ENCODE data around the gene DRC1. TPM values are rescaled to one million over a fixed set of nuclear protein-coding genes. Genes with fewer than 3 reads are reported as not detected.

Gene DRC1
- total RNA-seq, 1 experiment from 2014 or later, result not detected

- H3K27me3 Mint-ChIP-seq (ENCODE audit: low read depth), result peaks cover 2% of the 10 kb centered on the region
- Histone ChIP-seq H3K23ac (ENCODE audit: insufficient read length, low read depth, low read length) (no peak overlapping the region), H2BK5ac (ENCODE audit: insufficient read length, low read length) (no peak overlapping the region), H3K4me1 (ENCODE audit: insufficient read depth, low read length) (peaks cover 2% of the 10 kb centered on the region; the same call in 1 of the 2 replicates), H3K9me3 (ENCODE audit: control insufficient read depth, low read depth, low read length) (no peaks in the 10 kb centered on the region), H3K27me3 (ENCODE audit: insufficient read depth, low read length) (no peaks in the 10 kb centered on the region), H3K9ac (ENCODE audit: extremely low read depth, insufficient read length, low read length) (no peak overlapping the region), H3T11ph (ENCODE audit: low read length) (no peak overlapping the region), H3K27ac (ENCODE audit: insufficient read length, low read depth, low read length) (no peak overlapping the region), H4K91ac (ENCODE audit: insufficient read length, low read depth, low read length) (no peak overlapping the region), H3K23me2 (ENCODE audit: insufficient read length, low read depth, low read length, poor library complexity, severe bottlenecking) (no peaks in the 10 kb centered on the region), H2BK15ac (ENCODE audit: low read depth, low read length) (no peak overlapping the region), H2AFZ (ENCODE audit: low read length) (no peak overlapping the region), H2AK5ac (ENCODE audit: insufficient read length, low read length) (no peak overlapping the region), H2BK20ac (ENCODE audit: low read depth, low read length, poor library complexity, severe bottlenecking) (no peak overlapping the region), H3K14ac (ENCODE audit: insufficient read depth, low read length) (no peak overlapping the region), H3K4ac (ENCODE audit: low read depth, low read length) (no peak overlapping the region), H3K79me2 (ENCODE audit: insufficient read depth, low read length) (no peaks in the 10 kb centered on the region), H4K8ac (replicated peaks; ENCODE audit: insufficient read length, low read depth, low read length) (no peak overlapping the region), H4K20me1 (ENCODE audit: control insufficient read depth, insufficient read depth, insufficient read length) (no peaks in the 10 kb centered on the region), H2BK120ac (ENCODE audit: low read depth, low read length, poor library complexity, severe bottlenecking) (no peak overlapping the region), H3K79me1 (ENCODE audit: insufficient read depth, low read depth, low read length, poor library complexity, severe bottlenecking) (no peaks in the 10 kb centered on the region), H3K56ac (ENCODE audit: insufficient read length, low read depth, low read length) (no peak overlapping the region), H3K18ac (ENCODE audit: insufficient read length, low read depth, low read length) (no peak overlapping the region), H4K5ac (ENCODE audit: insufficient read length, low read depth, low read length) (no peak overlapping the region), H2BK12ac (ENCODE audit: insufficient read length, low read depth, low read length) (no peak overlapping the region), H3K4me2 (ENCODE audit: insufficient read depth, insufficient read length, low read length) (no peak overlapping the region)
- no peak overlapping the region for H3K4me3 Mint-ChIP-seq
- no CpG with 5 or more reads among the region's 7 CpGs for WGBS (ENCODE audit: extremely low coverage, insufficient read length, low lambda C conversion rate)
- H3K9me3 Mint-ChIP-seq, result no peaks in the 10 kb centered on the region
- peak overlapping the region in 2 of 3 experiments; percentile 2 to 64; a peak in 1 of 7 replicates for H3K27ac Mint-ChIP-seq
- no peaks in the 10 kb centered on the region for H3K36me3 Mint-ChIP-seq (ENCODE audit: insufficient read depth in 1 of 3, low read depth in 3 of 3)
- peaks cover 19 to 22% of the 10 kb centered on the region in 2 experiments for H3K4me1 Mint-ChIP-seq
- TF ChIP-seq CTCF (conservative IDR thresholded peaks at IDR 0.05), result no peak
- DNase-seq, result no peak
Observed at GRCh38 chr2:26492749-26493515, 91.2 kb downstream of the DRC1 start.
